Fibroblast of lung (primary cell): ENCODE measurements around the gene CCDC88C.

Source experiments
- CTCF ChIP-seq, 2 donors: IDR thresholded peaks in 1 of 2; conservative IDR thresholded peaks in 1 of 2; 1 replicate in 1 of 2; 2 replicates in 1 of 2; pipeline ENCODE4 v1.5.1; 2011 to 2012; ENCODE audit warnings: low read length in 2 of 2, control low read depth in 1 of 2, inconsistent platforms in 1 of 2, low read depth in 1 of 2, mild to moderate bottlenecking in 1 of 2
- EZH2 ChIP-seq: IDR thresholded peaks from 2 replicates; pipeline ENCODE4 v1.5.1; 2012; ENCODE audit warnings: low read length, control low read depth, mild to moderate bottlenecking; ENCODE audit errors: missing control alignments

- TF ChIP-seq CTCF (conservative IDR thresholded peaks at IDR 0.05 in 1 of 2, IDR thresholded peaks at IDR 0.05 in 1 of 2; ENCODE audit: low read depth in 1 of 2, low read length in 2 of 2) (no peak), EZH2 (no peak)
These were observed 122.3 kb downstream of the CCDC88C start for GRCh38 chr14:91295276-91295845.
